HG02870 (cell line): Measurements from ENCODE around the gene DNAJB13.

Source experiments
- ATAC-seq: cut with Tn5 transposase; IDR thresholded peaks from one replicate; pipeline ENCODE4 v1.9.1; 2021; ENCODE audit warnings: mild to moderate bottlenecking, moderate library complexity; ENCODE audit not compliant: unreplicated experiment

The DNAJB13 gene

GRCh38 chr11:73949912-73950311 lies 914 bp upstream of the DNAJB13 start:
- no peak for ATAC-seq

- no peak for ATAC-seq
These were observed 971 bp downstream of the DNAJB13 start for GRCh38 chr11:73951797-73952196.

- no peak for ATAC-seq
These were observed 6.2 kb downstream of the DNAJB13 start for GRCh38 chr11:73956876-73957653.

- ATAC-seq, result no peak
These were observed 7.0 kb downstream of the DNAJB13 start for GRCh38 chr11:73957654-73958361.

- no peak for ATAC-seq
These were observed 7.8 kb downstream of the DNAJB13 start for GRCh38 chr11:73958521-73959141.

GRCh38 chr11:73961321-73961720 lies 10.5 kb downstream of the DNAJB13 start:
- no peak for ATAC-seq

- no peak for ATAC-seq
These were observed 11.4 kb downstream of the DNAJB13 start for GRCh38 chr11:73962101-73962705.

- ATAC-seq, result no peak
These were observed 13.0 kb downstream of the DNAJB13 start for GRCh38 chr11:73963861-73964260.

- ATAC-seq, result no peak
These were observed 14.4 kb downstream of the DNAJB13 start for GRCh38 chr11:73965076-73965763.

GRCh38 chr11:73965764-73966121 lies 14.9 kb downstream of the DNAJB13 start:
- ATAC-seq, result no peak

- no peak for ATAC-seq
These were observed 17.6 kb downstream of the DNAJB13 start for GRCh38 chr11:73968356-73968966.

GRCh38 chr11:73969091-73969490 lies 18.3 kb downstream of the DNAJB13 start:
- no peak for ATAC-seq

GRCh38 chr11:73969991-73970800 lies 19.4 kb downstream of the DNAJB13 start:
- ATAC-seq, result no peak

- ATAC-seq, result no peak
These were observed 20.4 kb downstream of the DNAJB13 start for GRCh38 chr11:73971175-73971719.

GRCh38 chr11:73972187-73972586 lies 21.4 kb downstream of the DNAJB13 start:
- ATAC-seq, result no peak

- ATAC-seq, result no peak
These were observed 22.0 kb downstream of the DNAJB13 start for GRCh38 chr11:73972620-73973449.

GRCh38 chr11:73974604-73975478 lies 24.0 kb downstream of the DNAJB13 start:
- no peak for ATAC-seq

- no peak for ATAC-seq
These were observed 24.6 kb downstream of the DNAJB13 start for GRCh38 chr11:73975479-73975757.
